NCI-H2107 treated with DMSO at 0.1 percent for 48 hours (cell line): ENCODE data around the gene TMEM215.
"Not testable (repeated sequence)": the region's sequence is repeated elsewhere in the genome, so short reads cannot be mapped to it uniquely, and the experiment has no call there.

ENCODE experiments used
- DNase-seq: peaks from one replicate; lab custom pipeline; 2025; ENCODE audit not compliant: unreplicated experiment; lab: John Stamatoyannopoulos, UW

TMEM215 gene

GRCh38 chr9:32783168-32783891, at the start of gene TMEM215:
TMEM215 (plus strand) TSS chr9:32783540; CDS start chr9:32784184, 644 bp downstream.
- DNase-seq: no peak

- no peak for DNase-seq
Measured at GRCh38 chr9:32735476-32735875, 47.9 kb upstream of the TMEM215 start.

GRCh38 chr9:32737378-32737777, 46.0 kb upstream of the TMEM215 start:
- no peak for DNase-seq

- no peak for DNase-seq
Measured at GRCh38 chr9:32738501-32739172, 44.7 kb upstream of the TMEM215 start.

GRCh38 chr9:32741706-32742105, 41.6 kb upstream of the TMEM215 start:
- no peak for DNase-seq

GRCh38 chr9:32742296-32742695, 41.0 kb upstream of the TMEM215 start:
- DNase-seq: no peak

GRCh38 chr9:32748013-32748412, 35.3 kb upstream of the TMEM215 start:
- no peak for DNase-seq

GRCh38 chr9:32755730-32756129, 27.6 kb upstream of the TMEM215 start:
- DNase-seq: no peak

- DNase-seq: no peak
Measured at GRCh38 chr9:32764139-32764538, 19.2 kb upstream of the TMEM215 start.

GRCh38 chr9:32775283-32775682, 8.1 kb upstream of the TMEM215 start:
- DNase-seq: no peak

- no peak for DNase-seq
Measured at GRCh38 chr9:32776201-32776600, 7.1 kb upstream of the TMEM215 start.

GRCh38 chr9:32782476-32783167, 718 bp upstream of the TMEM215 start:
- DNase-seq: no peak

- no peak for DNase-seq
Measured at GRCh38 chr9:32787816-32788215, 4.5 kb downstream of the TMEM215 start.

- not testable (repeated sequence) for DNase-seq
Measured at GRCh38 chr9:32796015-32796414, 12.7 kb downstream of the TMEM215 start.

GRCh38 chr9:32801530-32801929, 18.2 kb downstream of the TMEM215 start:
- DNase-seq: no peak

GRCh38 chr9:32807217-32807616, 23.9 kb downstream of the TMEM215 start:
- no peak for DNase-seq

- DNase-seq: no peak
Measured at GRCh38 chr9:32811246-32811645, 27.9 kb downstream of the TMEM215 start.

GRCh38 chr9:32820322-32820721, 37.0 kb downstream of the TMEM215 start:
- no peak for DNase-seq

GRCh38 chr9:32823101-32823500, 39.8 kb downstream of the TMEM215 start:
- no peak for DNase-seq

- DNase-seq: no peak
Measured at GRCh38 chr9:32823551-32823950, 40.2 kb downstream of the TMEM215 start.

- DNase-seq: no peak
Measured at GRCh38 chr9:32825203-32825602, 41.9 kb downstream of the TMEM215 start.

GRCh38 chr9:32828861-32829260, 45.5 kb downstream of the TMEM215 start:
- DNase-seq: no peak
